Esophagus mucosa (tissue), 1 donor: ENCODE results near the gene MOCS2. TPM values are rescaled to one million over a fixed set of nuclear protein-coding genes. Genes with fewer than 3 reads are reported as not detected.
"Not testable (repeated sequence)": the region's sequence is repeated elsewhere in the genome, so short reads cannot be mapped to it uniquely, and the experiment has no call there.

ENCODE experiments used
- ATAC-seq: fragments of 200-7000 bp; cut with Tn5 transposase; one replicate; pipeline ENCODE4 v1.9.1; 2020
- total RNA-seq: library from RNA; stranded (reverse); gene quantifications from one replicate; pipeline ENCODE4 v1.2.4, GENCODE V29; 2023
- donor health status: DM: yes; HTN: yes; CAD: no.

MOCS2 gene
- 21.7 TPM for total RNA-seq

DNA sequence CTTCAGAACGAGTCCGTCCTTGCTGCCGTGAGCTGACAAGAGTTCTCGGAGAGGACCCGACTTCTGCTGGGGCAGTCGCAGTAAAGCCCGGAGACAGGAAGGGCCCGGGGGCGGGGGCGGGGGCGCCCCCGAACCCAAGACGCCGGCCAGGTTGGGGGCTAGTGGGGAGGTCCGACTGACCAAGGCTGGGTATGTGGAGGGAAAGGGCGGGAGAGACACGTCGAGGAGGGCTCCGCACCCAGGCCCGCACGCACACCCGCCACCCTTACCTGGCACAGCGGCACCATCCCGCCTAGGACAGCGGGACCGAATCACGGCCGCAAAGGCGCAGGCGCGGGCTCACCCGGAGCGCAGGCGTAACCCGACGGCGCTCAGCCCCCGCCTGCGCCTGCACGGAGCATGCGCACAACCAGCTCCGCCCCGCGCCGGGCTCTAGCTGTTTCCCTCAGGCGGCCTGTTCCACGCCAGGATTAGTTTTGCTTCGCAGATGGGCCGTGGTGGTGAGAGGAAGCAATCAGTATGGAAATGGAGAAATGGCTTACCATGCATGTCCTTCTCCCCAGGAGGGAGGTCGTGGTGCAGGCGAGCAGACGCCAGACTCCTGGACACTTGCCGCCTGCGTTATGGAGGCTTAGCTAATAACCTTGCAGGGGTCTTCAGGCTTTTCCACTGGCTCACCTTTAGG lies at the start of gene MOCS2:
MOCS2 (minus strand) TSS at position 315 of the 685 bp plus-strand sequence. CDS start 2,583 bp downstream, outside the sequence.
- peak; percentile 100 for ATAC-seq

GRCh38 chr5:53151713-53152458 lies 42.3 kb upstream of the MOCS2 start:
- ATAC-seq: no peak

GRCh38 chr5:53133020-53133419 lies 23.5 kb upstream of the MOCS2 start:
- ATAC-seq: no peak

DNA sequence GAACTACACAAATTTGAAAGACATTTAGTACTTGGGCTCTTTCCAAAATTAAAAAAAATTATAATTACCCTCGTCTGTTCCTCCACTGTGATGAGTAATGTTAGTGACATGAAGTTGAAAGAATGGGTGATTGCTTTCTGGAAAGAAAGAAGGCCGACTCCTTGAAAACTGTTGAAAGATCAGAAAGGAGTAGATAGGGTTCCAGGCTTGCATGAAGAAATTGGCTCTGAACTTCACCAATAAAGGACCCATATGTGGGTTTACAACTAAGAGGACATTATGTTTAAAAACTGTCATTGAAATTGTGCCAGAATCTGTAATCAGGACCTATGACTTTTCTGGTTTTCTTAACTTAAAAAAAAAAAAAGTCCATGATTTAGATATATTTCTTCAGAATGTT lies 20.7 kb upstream of the MOCS2 start:
- ATAC-seq: no peak

- ATAC-seq: no peak
Observed at GRCh38 chr5:53128481-53128880, 18.9 kb upstream of the MOCS2 start.

DNA sequence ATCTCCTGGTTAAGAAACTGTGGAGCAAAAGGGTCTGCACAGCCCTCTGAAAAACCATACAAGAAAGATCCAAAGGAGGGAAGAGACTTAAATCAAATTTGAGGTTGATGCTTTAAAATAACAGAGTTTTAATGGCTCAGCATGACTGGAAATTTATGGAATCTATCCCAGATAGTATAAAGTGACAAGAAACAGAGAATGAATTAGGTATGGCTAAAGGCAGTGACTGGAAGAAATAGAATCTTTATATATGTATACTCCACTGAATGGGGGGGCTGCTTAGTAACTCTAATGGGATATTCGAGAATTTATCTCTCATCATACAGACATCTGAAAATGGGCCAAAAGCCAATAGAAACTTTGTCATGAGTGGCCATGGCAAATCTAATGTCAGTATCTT lies 17.6 kb upstream of the MOCS2 start:
- no peak for ATAC-seq

GRCh38 chr5:53126521-53126920 lies 17.0 kb upstream of the MOCS2 start:
- ATAC-seq: no peak

- ATAC-seq: no peak
Observed at GRCh38 chr5:53123702-53124101, 14.1 kb upstream of the MOCS2 start.

- ATAC-seq: no peak
Observed at GRCh38 chr5:53120165-53120564, 10.6 kb upstream of the MOCS2 start.

GRCh38 chr5:53118879-53119278 lies 9.3 kb upstream of the MOCS2 start:
- ATAC-seq: no peak

DNA sequence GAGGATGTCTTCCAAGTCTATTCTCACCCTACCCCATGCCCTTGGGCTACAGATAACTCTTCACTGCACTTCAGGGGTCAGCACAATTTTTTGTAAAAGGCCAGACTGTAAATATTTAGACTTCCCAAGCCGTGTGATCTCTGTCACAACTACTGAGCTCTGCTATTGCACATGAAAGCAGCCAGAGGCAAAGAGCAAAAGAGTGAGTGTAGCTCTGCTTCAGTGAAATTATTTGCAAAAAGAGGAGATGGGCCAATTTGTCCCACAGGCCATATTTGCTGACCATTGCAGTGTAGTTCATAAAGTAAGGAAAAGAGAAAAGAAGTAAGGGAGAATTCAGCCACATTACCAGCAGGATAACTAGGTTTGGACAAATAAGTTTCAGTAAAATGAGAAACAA lies 7.0 kb upstream of the MOCS2 start:
- ATAC-seq: no peak

GRCh38 chr5:53114988-53115387 lies 5.4 kb upstream of the MOCS2 start:
- no peak for ATAC-seq

- ATAC-seq: no peak
Observed at GRCh38 chr5:53113947-53114346, 4.4 kb upstream of the MOCS2 start.

- ATAC-seq: no peak
Observed at GRCh38 chr5:53112909-53113308, 3.4 kb upstream of the MOCS2 start.

DNA sequence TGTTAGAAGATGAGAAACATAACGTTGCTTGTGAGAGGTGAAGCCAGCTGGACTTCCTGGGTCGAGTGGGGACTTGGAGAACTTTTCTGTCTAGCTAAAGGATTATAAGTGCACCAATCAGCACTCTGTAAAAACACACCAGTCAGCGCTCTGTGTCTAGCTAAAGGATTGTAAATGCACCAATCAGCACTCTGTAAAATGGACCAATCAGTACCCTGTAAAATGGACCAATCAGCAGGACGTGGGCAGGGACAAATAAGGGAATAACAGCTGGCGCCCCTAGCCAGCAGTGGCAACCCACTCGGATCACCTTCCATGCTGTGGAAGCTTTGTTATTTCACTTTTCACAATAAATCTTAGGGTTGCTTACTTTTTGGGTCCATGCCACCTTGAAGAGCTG lies 2.8 kb upstream of the MOCS2 start:
- ATAC-seq: not testable (repeated sequence)

DNA sequence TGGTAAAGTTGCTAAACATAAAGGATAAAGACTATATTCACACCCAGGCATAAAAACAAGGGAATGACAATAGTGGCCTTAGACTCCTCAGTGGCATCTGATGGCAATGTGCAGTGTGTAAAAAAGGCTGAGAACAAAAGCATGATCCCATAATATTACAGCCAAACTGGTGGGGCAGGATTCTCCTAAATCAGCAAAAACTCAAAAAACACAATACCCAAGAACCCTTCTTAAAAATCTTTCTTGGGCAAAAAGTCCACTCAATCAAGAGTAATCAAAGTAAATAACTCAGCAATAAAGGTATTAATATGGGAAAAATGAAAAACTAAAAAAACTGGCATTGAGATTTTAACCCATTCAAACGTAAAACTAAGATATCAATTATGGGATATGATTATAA lies 1.6 kb upstream of the MOCS2 start:
- no peak for ATAC-seq

DNA sequence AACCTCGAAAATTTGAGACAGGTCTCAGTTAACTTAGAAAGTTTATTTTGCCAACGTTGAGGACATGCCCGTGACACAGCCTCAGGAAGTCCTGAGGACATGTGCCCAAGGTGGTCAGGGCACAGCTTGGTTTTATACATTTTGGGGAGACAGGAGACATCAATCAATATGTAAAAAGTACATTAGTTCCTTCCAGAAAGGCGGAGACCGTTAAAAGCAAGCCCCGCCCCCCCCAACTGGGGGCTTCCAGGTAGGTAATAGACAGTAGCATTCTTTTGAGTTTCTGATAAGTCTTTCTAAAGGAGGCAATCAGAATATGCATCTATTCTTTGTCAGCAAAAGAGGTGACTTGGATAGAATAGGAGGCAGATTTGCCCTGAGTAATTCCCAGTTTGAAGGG lies 599 bp upstream of the MOCS2 start:
- ATAC-seq: no peak

DNA sequence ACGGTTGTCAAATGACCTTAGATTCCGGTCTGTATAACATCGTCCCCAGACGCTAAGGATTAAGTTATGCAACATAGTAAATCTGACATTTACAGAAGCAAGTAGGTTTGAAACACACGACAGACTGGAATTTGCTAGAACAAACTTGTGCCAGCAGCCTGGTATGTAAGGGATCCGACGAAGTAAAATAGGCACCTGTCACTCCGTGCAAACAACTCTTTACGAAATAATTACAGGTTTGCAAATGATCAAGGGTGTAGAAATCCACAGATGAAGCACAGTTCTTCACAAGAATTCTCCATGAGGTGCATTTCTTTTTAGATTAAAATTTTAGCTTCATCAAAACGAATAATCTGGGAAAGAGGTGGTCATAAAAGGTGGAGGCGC lies 508 bp downstream of the MOCS2 start:
- ATAC-seq: peak; percentile 42

GRCh38 chr5:53105611-53106300 lies 3.8 kb downstream of the MOCS2 start:
- no peak for ATAC-seq

DNA sequence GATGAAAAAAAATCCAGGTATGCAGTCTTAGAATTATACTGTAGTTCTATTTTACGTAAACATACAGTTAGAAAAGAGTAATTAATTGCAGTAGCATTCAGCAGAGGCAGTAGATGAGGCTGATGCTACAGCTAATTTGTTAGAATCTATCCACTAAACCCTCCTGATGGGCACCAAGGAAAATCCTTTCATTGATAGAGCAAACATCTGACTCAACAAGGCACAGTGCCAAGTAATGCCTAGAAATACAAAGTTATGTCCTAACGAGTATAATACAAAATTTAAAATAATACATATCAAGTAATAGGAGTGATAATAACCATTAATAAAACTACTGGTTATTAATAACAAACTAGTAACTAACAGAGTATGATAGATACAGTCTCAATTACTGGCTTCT lies 9.0 kb downstream of the MOCS2 start:
- ATAC-seq: no peak

DNA sequence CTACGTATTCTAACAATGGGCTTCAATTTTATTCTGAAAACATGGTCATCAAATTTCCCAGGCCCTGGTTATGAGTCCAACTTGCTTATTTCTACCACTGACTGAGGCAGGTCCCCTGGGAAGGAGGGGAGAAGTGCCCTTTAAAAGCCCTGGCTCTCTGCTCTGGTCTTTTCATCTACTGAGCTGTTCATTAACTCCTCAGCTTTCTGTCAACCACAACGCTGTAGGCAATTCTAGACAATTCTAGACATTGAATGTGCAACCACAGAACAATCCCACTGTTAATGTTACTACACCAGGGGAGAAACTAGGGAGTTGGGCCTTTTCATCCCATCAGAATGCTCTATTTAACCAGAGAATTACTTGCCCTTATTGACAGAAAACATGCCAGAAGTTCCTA lies 10.0 kb downstream of the MOCS2 start:
- no peak for ATAC-seq

GRCh38 chr5:53095931-53096525 lies 13.5 kb downstream of the MOCS2 start:
- peak; percentile 84 for ATAC-seq

GRCh38 chr5:53095217-53095616 lies 14.3 kb downstream of the MOCS2 start:
- no peak for ATAC-seq
